ENCODE measurements around the gene GLT8D2.
"Not testable (repeated sequence)": the region's sequence is repeated elsewhere in the genome, so short reads cannot be mapped to it uniquely, and the experiment has no call there.

Gene GLT8D2

DNA sequence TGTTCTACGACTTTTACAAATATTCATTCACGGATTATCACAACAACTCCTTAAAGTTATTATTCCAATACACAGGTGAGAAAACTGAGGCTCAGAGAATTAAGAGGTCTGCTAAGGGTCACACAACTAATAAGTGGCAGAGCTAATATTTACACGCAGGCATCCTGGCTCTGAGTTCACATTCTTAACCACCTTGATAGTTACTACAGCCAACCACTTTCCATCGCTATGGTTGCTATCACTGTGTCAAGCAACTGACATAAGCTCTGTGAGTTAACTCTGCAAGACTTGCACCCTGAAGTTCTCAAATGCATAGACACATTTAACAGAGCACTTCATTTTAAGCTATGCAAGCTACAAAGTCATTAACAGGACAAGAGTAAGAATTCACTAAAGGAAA is 3.7 kb downstream of the GLT8D2 start:
- no peaks in the 10 kb centered on the region for H4K20me1 ChIP-seq (ENCODE audit: low read depth, low read length)
- H3K4me2 ChIP-seq (ENCODE audit: low read depth, low read length, poor library complexity, severe bottlenecking) = no peak overlapping the region
- TF ChIP-seq EZH2phosphoT487 (conservative IDR thresholded peaks at IDR 0.05; ENCODE audit: low read length) (no peak), CTCF (IDR thresholded peaks at IDR 0.05; ENCODE audit: insufficient read depth, low read length, poor library complexity, severe bottlenecking) (no peak)
- H3K9me3 ChIP-seq (ENCODE audit: insufficient read depth, low read length) = no peaks in the 10 kb centered on the region
- no peak overlapping the region for H2AFZ ChIP-seq (ENCODE audit: low read depth, low read length, severe bottlenecking)
- no peaks in the 10 kb centered on the region for H3K79me2 ChIP-seq (ENCODE audit: insufficient read depth, low read length)
- H3F3A ChIP-seq (ENCODE audit: insufficient read depth) = no peaks in the 10 kb centered on the region
- no peaks in the 10 kb centered on the region for H3K36me3 ChIP-seq (ENCODE audit: low read length)
- no peaks in the 10 kb centered on the region for H3K27me3 ChIP-seq (ENCODE audit: low read length)
- no peak overlapping the region for H3K27ac ChIP-seq (ENCODE audit: low read depth, low read length)
- no peak overlapping the region for H3K9ac ChIP-seq (ENCODE audit: low read length)
- no peaks in the 10 kb centered on the region for H3K9me2 ChIP-seq (replicated peaks; ENCODE audit: insufficient read depth, low read length)
- H3K4me3 ChIP-seq (ENCODE audit: insufficient read depth, low read length, poor library complexity, severe bottlenecking) = no peak overlapping the region

DNA sequence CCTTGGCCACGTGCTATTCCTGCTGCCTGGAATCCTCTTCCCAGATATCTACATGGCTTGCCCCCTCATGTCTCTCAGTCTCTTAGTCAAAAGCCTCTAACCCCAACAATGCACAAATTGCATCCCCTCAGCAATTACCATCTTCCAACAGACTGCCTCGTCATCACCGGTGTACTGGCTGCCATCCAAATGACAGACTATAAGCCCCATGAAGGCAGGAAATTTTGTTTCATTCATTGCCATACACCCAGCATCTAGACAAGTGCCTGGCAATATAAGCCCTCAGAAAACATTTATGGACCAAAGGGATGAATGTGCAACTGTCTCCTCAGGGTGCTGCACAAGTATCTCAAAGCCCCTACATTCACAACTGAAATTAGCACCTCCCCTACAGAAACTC is 5.8 kb downstream of the GLT8D2 start:
- H3K27me3 ChIP-seq (ENCODE audit: low read length) = no peaks in the 10 kb centered on the region
- H4K20me1 ChIP-seq (ENCODE audit: low read depth, low read length) = no peaks in the 10 kb centered on the region
- H3K4me2 ChIP-seq (ENCODE audit: low read depth, low read length, poor library complexity, severe bottlenecking) = no peak overlapping the region
- no peaks in the 10 kb centered on the region for H3F3A ChIP-seq (ENCODE audit: insufficient read depth)
- no peaks in the 10 kb centered on the region for H3K79me2 ChIP-seq (ENCODE audit: insufficient read depth, low read length)
- H3K36me3 ChIP-seq (ENCODE audit: low read length) = no peaks in the 10 kb centered on the region
- TF ChIP-seq EZH2phosphoT487 (conservative IDR thresholded peaks at IDR 0.05; ENCODE audit: low read length) (no peak), CTCF (IDR thresholded peaks at IDR 0.05; ENCODE audit: insufficient read depth, low read length, poor library complexity, severe bottlenecking) (no peak)
- H2AFZ ChIP-seq (ENCODE audit: low read depth, low read length, severe bottlenecking) = no peak overlapping the region
- no peak overlapping the region for H3K4me3 ChIP-seq (ENCODE audit: insufficient read depth, low read length, poor library complexity, severe bottlenecking)
- H3K9ac ChIP-seq (ENCODE audit: low read length) = no peak overlapping the region
- H3K27ac ChIP-seq (ENCODE audit: low read depth, low read length) = no peak overlapping the region
- H3K9me2 ChIP-seq (replicated peaks; ENCODE audit: insufficient read depth, low read length) = no peaks in the 10 kb centered on the region
- H3K9me3 ChIP-seq (ENCODE audit: insufficient read depth, low read length) = no peaks in the 10 kb centered on the region

- H4K20me1 ChIP-seq (ENCODE audit: low read depth, low read length) = no peaks in the 10 kb centered on the region
Measured at GRCh38 chr12:104042580-104042979, 7.4 kb downstream of the GLT8D2 start.

GRCh38 chr12:104039769-104040168 is 10.2 kb downstream of the GLT8D2 start:
- not testable (repeated sequence) for H3K36me3 ChIP-seq (ENCODE audit: low read length); H3F3A ChIP-seq (ENCODE audit: insufficient read depth); H2AFZ ChIP-seq (ENCODE audit: low read depth, low read length, severe bottlenecking); H4K20me1 ChIP-seq (ENCODE audit: low read depth, low read length); H3K4me2 ChIP-seq (ENCODE audit: low read depth, low read length, poor library complexity, severe bottlenecking); H3K79me2 ChIP-seq (ENCODE audit: insufficient read depth, low read length); H3K9ac ChIP-seq (ENCODE audit: low read length); H3K27me3 ChIP-seq (ENCODE audit: low read length); H3K9me2 ChIP-seq (replicated peaks; ENCODE audit: insufficient read depth, low read length); H3K27ac ChIP-seq (ENCODE audit: low read depth, low read length); H3K4me3 ChIP-seq (ENCODE audit: insufficient read depth, low read length, poor library complexity, severe bottlenecking); H3K9me3 ChIP-seq (ENCODE audit: insufficient read depth, low read length)

More at GRCh38 chr12:104042580-104042979, 7.4 kb downstream of the GLT8D2 start:
- TF ChIP-seq EZH2phosphoT487 (conservative IDR thresholded peaks at IDR 0.05; ENCODE audit: low read length) (no peak), CTCF (IDR thresholded peaks at IDR 0.05; ENCODE audit: insufficient read depth, low read length, poor library complexity, severe bottlenecking) (no peak)
- H3K27ac ChIP-seq (ENCODE audit: low read depth, low read length) = no peak overlapping the region
- no peaks in the 10 kb centered on the region for H3K27me3 ChIP-seq (ENCODE audit: low read length)
- H3K36me3 ChIP-seq (ENCODE audit: low read length) = no peaks in the 10 kb centered on the region
- H3K79me2 ChIP-seq (ENCODE audit: insufficient read depth, low read length) = no peaks in the 10 kb centered on the region
- no peaks in the 10 kb centered on the region for H3F3A ChIP-seq (ENCODE audit: insufficient read depth)
- no peak overlapping the region for H3K9ac ChIP-seq (ENCODE audit: low read length)
- no peak overlapping the region for H3K4me3 ChIP-seq (ENCODE audit: insufficient read depth, low read length, poor library complexity, severe bottlenecking)
- H3K9me3 ChIP-seq (ENCODE audit: insufficient read depth, low read length) = no peaks in the 10 kb centered on the region
- H3K9me2 ChIP-seq (replicated peaks; ENCODE audit: insufficient read depth, low read length) = no peaks in the 10 kb centered on the region
- no peak overlapping the region for H3K4me2 ChIP-seq (ENCODE audit: low read depth, low read length, poor library complexity, severe bottlenecking)
- H2AFZ ChIP-seq (ENCODE audit: low read depth, low read length, severe bottlenecking) = no peak overlapping the region

DNA sequence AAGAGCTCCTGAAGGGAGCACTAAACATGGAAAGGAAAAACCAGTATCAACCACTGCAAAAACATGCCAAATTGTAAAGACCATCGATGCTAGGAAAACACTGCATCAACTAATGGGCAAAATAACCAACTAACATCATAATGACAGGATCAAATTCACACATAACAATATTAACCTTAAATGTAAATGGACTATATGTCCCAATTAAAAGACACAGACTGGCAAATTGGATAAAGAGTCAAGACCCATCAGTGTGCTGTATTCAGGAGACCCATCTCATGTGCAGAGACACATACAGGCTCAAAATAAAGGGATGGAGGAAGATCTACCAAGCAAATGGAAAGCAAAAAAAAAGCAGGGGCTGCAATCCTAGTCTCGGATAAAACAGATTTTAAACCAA is 13.8 kb downstream of the GLT8D2 start:
- H3K36me3 ChIP-seq (ENCODE audit: low read length); H4K20me1 ChIP-seq (ENCODE audit: low read depth, low read length); H3K27me3 ChIP-seq (ENCODE audit: low read length); H3K9ac ChIP-seq (ENCODE audit: low read length); H3K9me2 ChIP-seq (replicated peaks; ENCODE audit: insufficient read depth, low read length); H3K27ac ChIP-seq (ENCODE audit: low read depth, low read length); H3K4me2 ChIP-seq (ENCODE audit: low read depth, low read length, poor library complexity, severe bottlenecking); H3F3A ChIP-seq (ENCODE audit: insufficient read depth); H3K79me2 ChIP-seq (ENCODE audit: insufficient read depth, low read length); H3K4me3 ChIP-seq (ENCODE audit: insufficient read depth, low read length, poor library complexity, severe bottlenecking); H3K9me3 ChIP-seq (ENCODE audit: insufficient read depth, low read length); H2AFZ ChIP-seq (ENCODE audit: low read depth, low read length, severe bottlenecking): not testable (repeated sequence)

DNA sequence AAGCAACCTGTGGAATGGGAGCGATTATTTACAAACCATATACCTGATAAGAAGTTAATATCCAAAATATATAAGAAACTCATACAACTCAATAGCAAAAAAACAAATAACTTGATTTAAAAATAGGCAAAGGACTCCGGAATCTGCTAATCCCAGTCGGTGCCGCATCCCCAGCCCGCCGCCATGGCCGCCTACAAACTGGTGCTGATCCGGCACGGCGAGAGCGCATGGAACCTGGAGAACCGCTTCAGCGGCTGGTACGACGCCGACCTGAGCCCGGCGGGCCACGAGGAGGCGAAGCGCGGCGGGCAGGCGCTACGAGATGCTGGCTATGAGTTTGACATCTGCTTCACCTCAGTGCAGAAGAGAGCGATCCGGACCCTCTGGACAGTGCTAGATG is 19.4 kb downstream of the GLT8D2 start:
- not testable (repeated sequence) for H3F3A ChIP-seq (ENCODE audit: insufficient read depth); H3K9ac ChIP-seq (ENCODE audit: low read length); H3K9me2 ChIP-seq (replicated peaks; ENCODE audit: insufficient read depth, low read length); H4K20me1 ChIP-seq (ENCODE audit: low read depth, low read length); H3K4me3 ChIP-seq (ENCODE audit: insufficient read depth, low read length, poor library complexity, severe bottlenecking); H3K4me2 ChIP-seq (ENCODE audit: low read depth, low read length, poor library complexity, severe bottlenecking); H3K36me3 ChIP-seq (ENCODE audit: low read length); H3K27me3 ChIP-seq (ENCODE audit: low read length); H3K9me3 ChIP-seq (ENCODE audit: insufficient read depth, low read length); H3K79me2 ChIP-seq (ENCODE audit: insufficient read depth, low read length); H3K27ac ChIP-seq (ENCODE audit: low read depth, low read length); H2AFZ ChIP-seq (ENCODE audit: low read depth, low read length, severe bottlenecking)
